NCI-H2081 treated with DMSO at 0.1 percent for 48 hours (cell line): ENCODE results near the gene TTLL8.

Experiments
- DNase-seq: peaks from one replicate; lab custom pipeline; 2025; lab: John Stamatoyannopoulos, UW

TTLL8 gene

DNA sequence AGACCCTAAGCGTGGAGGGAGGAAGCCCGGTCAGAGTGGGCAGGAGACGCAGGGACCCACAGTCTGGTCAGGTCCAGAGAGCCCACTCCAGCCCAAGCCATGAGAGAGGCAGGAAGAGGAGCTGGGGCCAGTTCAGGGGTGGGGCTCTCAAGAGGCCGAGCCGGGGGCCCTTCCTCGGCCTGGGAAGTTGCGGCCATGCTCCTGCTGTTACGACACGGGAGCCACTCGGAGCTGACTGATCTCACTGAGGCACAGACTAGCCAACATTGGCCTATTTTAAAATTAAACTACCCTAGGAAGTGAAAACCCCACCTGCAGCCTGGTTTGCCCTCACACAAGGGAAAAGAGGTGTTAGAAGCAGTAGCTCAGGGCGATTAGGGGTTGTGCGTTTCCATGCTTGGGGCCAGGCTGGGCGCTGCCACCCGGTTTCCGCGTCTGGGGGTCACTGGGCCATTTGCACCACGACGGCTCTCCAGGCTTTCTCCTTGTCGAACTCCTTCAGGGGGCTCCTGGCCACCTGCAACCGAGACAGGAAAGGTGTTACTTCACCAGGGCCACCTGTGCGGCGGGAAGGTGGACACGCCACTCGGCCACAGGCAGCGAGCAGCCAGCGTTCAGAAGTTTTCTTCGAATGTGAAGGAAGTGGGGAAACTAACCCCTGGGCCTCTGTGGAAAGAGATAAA lies 3.2 kb upstream of the TTLL8 start:
- DNase-seq = no peak

DNA sequence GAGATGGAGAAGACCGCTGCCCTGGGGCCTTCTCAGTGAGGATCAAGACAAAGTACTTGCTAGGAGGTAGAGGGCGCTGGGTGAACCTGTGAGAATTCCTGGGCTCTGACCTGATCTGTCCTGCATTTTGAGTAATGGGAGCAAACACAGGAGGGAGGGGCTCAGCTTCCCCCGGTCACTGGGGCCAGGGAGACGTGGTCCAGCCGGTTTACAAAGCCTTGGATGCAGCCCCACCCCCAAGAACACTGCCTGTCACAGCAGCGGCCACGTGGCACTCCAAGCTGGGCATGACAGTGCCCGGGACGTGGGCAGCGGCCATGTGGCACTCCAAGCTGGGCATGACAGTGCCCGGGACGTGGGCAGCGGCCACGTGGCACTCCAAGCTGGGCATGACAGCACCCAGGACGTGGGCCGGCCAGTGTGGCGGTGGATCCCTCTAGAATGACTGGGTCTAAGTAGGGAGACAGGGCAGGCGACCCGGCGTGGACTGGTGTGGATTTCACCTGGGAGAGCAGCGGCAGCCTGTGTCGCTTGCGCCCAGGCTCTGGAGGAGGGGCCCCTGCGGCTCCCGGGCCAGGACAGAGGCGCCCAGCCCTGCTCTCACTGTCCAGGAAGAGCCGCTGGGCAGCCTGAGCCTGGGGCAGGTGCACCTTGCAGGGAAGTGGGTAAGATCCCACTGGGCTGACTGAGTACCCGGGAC lies 2.5 kb upstream of the TTLL8 start:
- no peak for DNase-seq

DNA sequence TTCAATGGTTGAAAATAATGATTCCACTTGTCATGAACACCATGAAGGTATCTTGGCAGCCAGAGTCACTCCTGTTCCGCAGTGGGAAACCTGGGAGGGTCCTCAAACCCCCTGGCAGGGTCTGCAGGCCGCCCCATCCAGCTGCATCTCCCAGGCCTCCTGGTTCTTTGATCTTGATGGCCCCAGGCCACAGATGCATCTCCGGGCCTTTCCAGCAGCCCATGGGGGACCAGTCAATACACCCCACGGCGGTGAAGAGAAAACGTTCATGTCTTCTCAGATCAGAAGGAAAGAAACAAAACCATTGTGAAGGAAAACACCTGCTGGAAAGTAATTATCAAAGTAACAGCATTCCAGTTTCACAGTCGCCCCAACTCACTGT lies 1.8 kb upstream of the TTLL8 start:
- DNase-seq = no peak

DNA sequence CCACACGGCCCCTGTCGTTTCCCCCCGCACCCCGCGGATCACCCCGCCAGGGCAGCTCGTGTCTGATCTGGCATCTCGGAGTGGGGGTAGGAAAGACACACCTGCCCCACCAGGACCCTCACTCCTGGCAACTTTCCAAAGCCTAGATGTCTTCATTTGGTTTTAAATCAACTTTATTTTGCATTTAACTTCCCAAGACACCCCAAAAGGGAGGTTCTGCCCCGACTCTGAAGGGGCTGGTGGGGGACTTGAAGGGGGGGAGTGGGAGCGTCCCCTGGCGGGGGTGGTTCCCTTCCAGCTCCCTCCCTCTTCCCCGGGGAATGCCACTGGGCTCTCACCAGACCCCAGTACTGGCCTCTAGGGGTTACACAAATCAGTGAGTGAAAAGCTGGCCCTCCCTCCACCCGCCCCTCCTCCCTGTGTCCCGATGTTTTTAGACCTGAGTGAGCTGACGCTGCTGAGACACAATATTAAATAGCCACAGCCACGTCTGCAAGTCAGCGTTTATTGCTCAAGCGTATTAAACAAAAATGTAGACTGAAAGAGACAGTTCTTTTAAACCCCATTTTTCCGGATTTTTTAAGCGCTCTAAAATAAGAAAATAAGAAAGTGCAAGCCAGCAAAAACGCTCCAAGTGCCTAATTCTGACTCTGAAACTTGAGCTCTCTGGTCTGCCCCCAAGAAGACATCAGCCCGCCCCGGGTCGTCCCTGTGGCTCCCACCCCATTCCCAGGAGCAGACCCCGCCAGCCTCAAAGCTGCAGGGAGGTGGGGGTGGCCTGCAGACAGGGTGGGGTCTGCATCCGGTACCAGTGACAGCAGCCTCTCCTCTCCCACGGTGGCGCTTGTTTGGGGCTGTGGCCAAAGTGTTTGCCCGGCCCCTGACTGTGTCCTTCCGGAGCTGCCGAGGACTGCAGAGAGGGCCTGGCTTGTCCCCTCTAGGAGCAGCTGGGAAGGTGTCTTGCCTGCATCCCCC lies 1.1 kb upstream of the TTLL8 start:
- DNase-seq = no peak

GRCh38 chr22:50057278-50058060 lies 629 bp downstream of the TTLL8 start:
- no peak for DNase-seq

- no peak for DNase-seq
Observed at GRCh38 chr22:50056214-50056972, 1.7 kb downstream of the TTLL8 start.

DNA sequence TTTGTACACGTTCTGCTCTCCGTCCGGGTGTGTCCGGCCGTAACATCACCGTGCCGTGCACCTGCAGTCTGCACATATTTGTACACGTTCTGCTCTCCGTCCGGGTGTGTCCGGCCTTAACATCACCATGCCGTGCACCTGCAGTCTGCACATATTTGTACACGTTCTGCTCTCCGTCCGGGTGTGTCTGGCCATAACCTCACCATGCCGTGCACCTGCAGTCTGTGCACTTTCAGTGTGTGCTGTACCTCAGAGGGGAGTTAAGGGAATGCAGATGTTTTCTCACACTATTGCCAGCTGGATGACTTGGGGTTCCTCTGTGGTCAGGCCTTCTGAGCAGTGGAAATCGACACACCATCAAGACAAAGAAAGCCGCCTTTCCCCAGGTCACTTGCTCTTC lies 4.2 kb downstream of the TTLL8 start:
- no peak for DNase-seq

GRCh38 chr22:50051930-50052329 lies 6.2 kb downstream of the TTLL8 start:
- DNase-seq = no peak

DNA sequence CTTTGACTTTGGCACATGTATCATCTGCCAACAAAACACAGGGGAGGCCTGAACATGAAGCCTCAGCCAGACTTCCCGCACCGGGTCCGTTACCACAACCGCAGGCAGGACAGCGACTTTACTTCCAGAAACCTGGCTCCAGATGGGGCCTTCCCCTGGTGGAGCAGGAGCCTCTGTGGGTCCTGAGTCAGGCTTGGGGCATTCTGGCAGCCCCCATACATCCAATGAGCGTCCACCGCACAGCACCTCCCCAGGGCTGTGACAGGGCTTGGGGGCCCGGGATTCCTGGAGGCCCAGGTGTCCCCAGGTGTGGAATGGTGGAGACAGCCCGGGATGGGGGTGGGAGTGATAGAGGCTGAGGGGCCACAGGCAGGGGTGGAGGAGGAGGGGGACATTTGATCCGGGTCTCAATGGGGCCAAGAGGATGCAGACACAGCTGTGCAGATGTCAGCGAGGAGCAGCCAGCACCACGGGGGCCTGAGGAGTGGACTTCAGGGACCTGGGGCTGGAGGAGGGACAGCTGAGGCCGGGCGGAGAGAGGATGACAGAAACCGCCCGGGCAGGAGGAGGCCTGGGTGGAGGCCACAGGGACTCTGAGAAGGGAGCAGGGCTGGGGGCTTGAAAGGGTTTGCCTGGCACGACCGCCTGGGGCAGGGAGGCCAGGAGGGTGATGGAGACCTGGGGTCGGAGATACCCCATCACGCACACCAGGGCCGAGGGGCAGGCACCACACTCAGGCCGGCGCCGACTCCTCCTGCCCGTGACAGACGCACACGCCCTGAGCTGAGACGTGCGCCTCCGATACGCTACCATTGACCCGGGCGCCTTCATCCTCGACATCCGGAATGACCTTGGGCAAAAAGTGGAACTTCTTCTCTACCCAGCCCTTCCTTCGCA lies 8.6 kb downstream of the TTLL8 start:
- no peak for DNase-seq

GRCh38 chr22:50048836-50049235 lies 9.3 kb downstream of the TTLL8 start:
- no peak for DNase-seq

DNA sequence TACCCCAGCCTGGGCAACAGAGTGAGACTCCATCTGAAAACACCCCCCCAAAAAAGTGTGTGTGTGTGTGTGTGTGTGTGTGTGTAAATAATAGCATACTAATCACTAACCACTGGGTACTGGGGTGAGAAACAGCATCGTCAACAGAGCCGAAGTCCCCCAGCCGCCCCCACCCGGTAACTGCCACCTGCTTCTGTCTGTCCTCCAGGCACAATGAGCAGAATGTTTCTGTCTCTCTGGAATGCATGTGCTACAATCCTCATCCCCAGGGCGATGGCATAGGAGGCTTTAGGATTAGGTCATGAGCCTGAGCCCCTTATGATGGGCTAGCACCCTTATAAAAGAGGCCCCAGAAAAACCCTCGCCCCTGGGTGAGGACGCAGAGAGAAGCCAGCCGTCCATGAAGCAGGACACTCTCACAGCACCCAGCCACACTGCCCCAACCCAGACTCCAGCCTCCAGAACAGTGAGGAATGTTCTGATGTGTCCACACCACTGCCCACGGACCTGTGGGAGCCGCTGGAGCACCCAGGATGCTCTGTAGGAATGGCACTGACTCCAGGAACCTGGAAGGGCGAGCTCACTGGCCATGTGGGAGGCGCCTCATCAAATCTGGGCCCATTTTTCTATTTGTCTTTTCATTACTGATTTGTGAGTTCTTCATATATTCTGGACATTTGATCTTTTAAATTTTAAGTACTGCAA lies 9.9 kb downstream of the TTLL8 start:
- no peak for DNase-seq

- DNase-seq = no peak
Observed at GRCh38 chr22:50047346-50047745, 10.8 kb downstream of the TTLL8 start.

GRCh38 chr22:50046481-50047245 lies 11.4 kb downstream of the TTLL8 start:
- no peak for DNase-seq

GRCh38 chr22:50046019-50046415 lies 12.1 kb downstream of the TTLL8 start:
- no peak for DNase-seq

DNA sequence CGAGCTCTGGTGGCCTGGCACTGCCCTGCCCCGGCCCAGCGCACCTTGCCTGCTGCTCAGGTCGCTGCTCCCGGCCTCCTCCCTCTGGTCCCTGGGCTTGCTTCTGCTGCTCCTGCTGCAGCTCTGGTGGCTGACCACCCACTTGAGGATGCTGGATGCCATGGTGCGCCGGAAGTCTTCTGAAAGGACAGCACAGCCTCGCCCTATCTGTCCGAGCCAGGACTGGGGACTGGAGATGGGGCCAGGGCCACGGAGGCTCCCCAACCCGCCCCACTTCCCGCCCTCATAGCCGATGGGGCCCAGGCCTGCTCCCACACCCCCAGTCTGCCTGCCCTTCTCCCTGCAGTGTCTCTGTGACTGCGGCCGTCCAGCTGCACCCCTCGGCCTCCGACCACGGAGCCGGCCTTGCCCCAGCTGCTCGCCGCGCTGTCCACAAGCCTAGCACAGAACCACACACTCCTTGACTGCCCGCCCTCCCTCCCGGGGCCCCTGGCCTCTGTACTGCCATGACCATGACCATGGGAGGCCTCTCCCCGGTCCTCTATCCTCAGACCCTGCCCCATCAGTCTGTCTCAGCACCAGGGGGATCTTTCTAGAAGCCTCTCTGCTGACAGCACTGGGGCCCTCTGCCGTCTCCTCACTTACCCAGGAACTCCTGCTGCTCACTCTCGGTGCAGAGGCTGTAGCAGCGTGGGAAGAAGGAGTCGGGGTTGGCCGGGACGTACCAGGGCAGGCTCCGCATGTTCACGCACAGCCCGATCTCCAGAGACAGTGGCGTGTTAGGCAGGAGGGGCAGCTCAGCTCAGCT lies 12.7 kb downstream of the TTLL8 start:
- no peak for DNase-seq

DNA sequence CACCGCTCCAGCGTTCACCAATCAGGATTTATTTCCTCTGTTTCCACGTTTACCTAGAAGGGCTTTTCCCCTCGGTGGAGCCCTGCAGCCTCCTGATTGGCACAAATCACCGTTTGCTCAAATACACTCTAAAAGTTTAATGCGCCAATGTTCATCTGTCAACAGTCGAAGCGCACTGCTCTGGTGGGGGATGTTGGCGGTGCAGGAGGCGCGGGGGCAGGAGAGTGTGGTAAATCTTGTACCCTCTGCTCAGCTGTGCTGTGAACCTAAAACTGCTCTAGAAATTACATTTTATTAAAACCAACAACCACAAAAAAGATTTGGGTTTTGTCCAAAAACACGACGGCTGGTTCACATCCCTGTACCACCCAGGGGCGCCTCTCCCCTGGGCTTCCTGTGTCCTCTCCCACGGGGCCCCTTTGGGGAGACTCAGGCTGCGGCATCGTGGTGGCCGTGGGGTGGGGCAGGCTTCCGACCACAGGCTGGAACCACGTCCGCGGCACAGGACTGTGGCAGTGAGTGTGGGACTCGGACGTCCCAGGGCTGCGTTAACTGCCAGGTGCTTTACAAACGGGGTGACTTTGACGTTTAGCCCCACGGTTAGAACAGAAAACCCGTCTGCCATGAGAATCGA lies 13.5 kb downstream of the TTLL8 start:
- DNase-seq = no peak

DNA sequence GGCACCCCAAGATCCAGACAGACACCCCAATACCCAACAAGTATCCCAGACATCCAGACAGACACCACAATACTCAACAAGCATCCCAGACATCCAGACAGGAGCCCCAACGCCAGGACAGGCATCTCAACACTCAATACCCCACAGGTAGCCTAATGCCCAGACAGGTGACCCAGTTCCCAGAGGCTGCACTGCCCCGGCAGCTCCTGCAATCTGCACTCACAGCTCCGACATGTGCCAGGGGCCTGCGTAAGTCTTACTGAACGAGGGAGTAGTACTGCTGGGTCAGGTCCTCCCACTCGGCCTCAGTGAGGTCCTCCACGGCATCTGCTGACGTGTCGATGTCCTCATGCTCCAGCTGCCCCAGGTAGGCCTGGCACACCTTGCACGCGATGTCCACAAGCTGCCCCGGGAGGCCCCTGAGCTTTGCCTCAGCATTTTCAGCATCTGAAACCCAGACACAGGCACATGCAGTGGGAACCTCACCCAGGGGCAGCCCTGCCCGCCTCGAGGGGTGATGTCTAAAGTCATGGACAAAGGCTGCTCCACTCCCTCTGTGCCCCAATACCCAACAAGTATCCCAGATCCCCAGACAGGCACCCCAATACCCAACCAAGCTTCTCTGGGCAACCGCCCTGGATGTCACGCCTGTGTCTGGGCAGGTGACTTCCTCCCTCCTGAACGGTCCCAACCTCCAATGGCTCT lies 16.6 kb downstream of the TTLL8 start:
- no peak for DNase-seq
